ENCODE measurements around the gene PHKB.

Gene PHKB

DNA sequence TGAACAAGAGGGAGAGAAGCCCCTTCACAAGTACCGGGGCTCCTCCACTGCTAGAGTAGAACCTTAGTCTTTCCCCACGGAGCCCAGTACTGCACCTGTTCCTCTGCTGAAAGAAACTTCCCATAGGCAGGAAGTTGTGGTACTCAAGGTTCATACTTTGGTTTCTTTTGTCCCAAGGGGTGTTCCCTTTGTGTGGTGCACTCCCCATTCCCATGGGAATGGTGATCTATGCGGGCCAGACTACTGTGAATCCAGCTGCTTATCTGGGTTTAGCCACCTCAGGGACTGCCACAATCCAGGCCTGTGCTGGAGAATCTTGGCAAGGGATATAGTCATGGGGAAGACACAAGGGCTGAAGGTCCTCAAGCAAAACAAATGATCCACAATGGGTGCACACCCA is 110.6 kb downstream of the PHKB start:
- Histone ChIP-seq H3K4me1 (peaks cover 10 to 61% (median 43%) of the 10 kb centered on the region in 10 experiments), H3K9ac (no peak overlapping the region), H3K36me3 (peaks cover 23 to 62% (median 41%) of the 10 kb centered on the region in 11 experiments; a peak in 21 of 22 replicates), H3K9me3 (replicated peaks in 1 of 11) (peaks cover 4 to 62% (median 29%) of the 10 kb centered on the region in 11 experiments; a peak in 19 of 22 replicates), H3K27me3 (no peaks in the 10 kb centered on the region), H3K27ac (peak overlapping the region in 5 of 11 experiments; percentile 2 to 25 (median 14); a peak in 2 of 22 replicates), H3K4me3 (no peak overlapping the region), H4K20me1 (no peaks in the 10 kb centered on the region; a peak in 1 of 22 replicates), H3K4me2 (peak overlapping the region in 10 of 11 experiments; percentile 14 to 60 (median 36); a peak in 16 of 22 replicates)
- TF ChIP-seq Cebpa-rat (IDR thresholded peaks at IDR 0.05), result no peak

GRCh38 chr16:47574091-47575054 is 113.2 kb downstream of the PHKB start:
- H3K4me2 ChIP-seq, result peak overlapping the region in 7 of 11 experiments; percentile 1 to 42 (median 11); a peak in 7 of 22 replicates
- H3K9me3 ChIP-seq (replicated peaks in 1 of 11), result peaks cover 0 to 44% (median 22%) of the 10 kb centered on the region in 11 experiments; a peak in 18 of 22 replicates
- H3K27ac ChIP-seq, result peak overlapping the region in 2 of 11 experiments; percentile 12 to 28; a peak in 2 of 22 replicates
- H3K9ac ChIP-seq, result no peak overlapping the region
- H3K4me1 ChIP-seq, result peaks cover 10 to 34% (median 24%) of the 10 kb centered on the region in 10 experiments
- no peaks in the 10 kb centered on the region; a peak in 1 of 22 replicates for H4K20me1 ChIP-seq
- no peaks in the 10 kb centered on the region for H3K27me3 ChIP-seq
- no peak for TF ChIP-seq Cebpa-rat (IDR thresholded peaks at IDR 0.05)
- no peak overlapping the region for H3K4me3 ChIP-seq
- peaks cover 23 to 56% (median 37%) of the 10 kb centered on the region in 11 experiments for H3K36me3 ChIP-seq

DNA sequence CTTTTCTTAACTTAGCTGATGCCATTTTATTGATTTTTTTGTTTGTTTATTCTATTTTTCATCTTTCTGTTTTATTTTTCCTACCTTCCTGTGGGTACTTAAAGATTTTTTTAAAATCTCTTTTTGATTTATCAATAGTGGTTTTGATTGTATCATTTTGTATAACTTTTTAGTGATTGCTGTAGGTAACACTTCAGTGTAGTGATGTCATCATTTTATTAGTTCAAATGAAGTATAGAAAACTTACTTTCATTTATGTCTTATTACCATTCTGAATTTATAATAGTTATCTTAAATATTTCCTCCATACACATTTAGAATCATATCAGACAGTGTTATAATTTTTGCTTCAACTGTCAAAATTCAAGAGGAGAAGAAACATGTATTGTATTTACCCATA is 115.9 kb downstream of the PHKB start:
- Histone ChIP-seq H3K9ac (no peak overlapping the region), H3K4me2 (no peak overlapping the region), H3K27ac (no peak overlapping the region), H3K27me3 (no peaks in the 10 kb centered on the region), H4K20me1 (no peaks in the 10 kb centered on the region), H3K36me3 (peaks cover 17 to 47% (median 35%) of the 10 kb centered on the region in 11 experiments), H3K4me3 (no peak overlapping the region), H3K4me1 (peaks cover 0 to 23% (median 16%) of the 10 kb centered on the region in 10 experiments; a peak in 14 of 20 replicates), H3K9me3 (replicated peaks in 1 of 11) (peaks cover 0 to 24% (median 9%) of the 10 kb centered on the region in 11 experiments; a peak in 11 of 22 replicates)
- no peak for TF ChIP-seq Cebpa-rat (IDR thresholded peaks at IDR 0.05)

- Histone ChIP-seq H4K20me1 (no peaks in the 10 kb centered on the region), H3K9ac (no peak overlapping the region), H3K27ac (no peak overlapping the region), H3K9me3 (replicated peaks in 1 of 11) (peaks cover 0 to 16% (median 8%) of the 10 kb centered on the region in 11 experiments; a peak in 10 of 22 replicates), H3K4me2 (no peak overlapping the region), H3K27me3 (no peaks in the 10 kb centered on the region), H3K36me3 (peaks cover 8 to 44% (median 29%) of the 10 kb centered on the region in 11 experiments; a peak in 21 of 22 replicates), H3K4me1 (peaks cover 0 to 21% (median 15%) of the 10 kb centered on the region in 10 experiments; a peak in 13 of 20 replicates), H3K4me3 (no peak overlapping the region)
- TF ChIP-seq Cebpa-rat (IDR thresholded peaks at IDR 0.05), result no peak
These were observed 116.9 kb downstream of the PHKB start for GRCh38 chr16:47578033-47578432.

GRCh38 chr16:47578573-47578972 is 117.4 kb downstream of the PHKB start:
- peaks cover 8 to 44% (median 27%) of the 10 kb centered on the region in 11 experiments; a peak in 20 of 22 replicates for H3K36me3 ChIP-seq
- peaks cover 0 to 18% (median 11%) of the 10 kb centered on the region in 10 experiments; a peak in 13 of 20 replicates for H3K4me1 ChIP-seq
- H3K27me3 ChIP-seq, result no peaks in the 10 kb centered on the region
- no peak for TF ChIP-seq Cebpa-rat (IDR thresholded peaks at IDR 0.05)
- no peak overlapping the region for H3K9ac ChIP-seq
- H3K27ac ChIP-seq, result no peak overlapping the region
- H3K9me3 ChIP-seq (replicated peaks in 1 of 11), result peaks cover 0 to 10% (median 5%) of the 10 kb centered on the region in 11 experiments; a peak in 9 of 22 replicates
- H3K4me3 ChIP-seq, result no peak overlapping the region
- no peaks in the 10 kb centered on the region for H4K20me1 ChIP-seq
- H3K4me2 ChIP-seq, result no peak overlapping the region

- no peak overlapping the region for H3K27ac ChIP-seq
- H3K4me3 ChIP-seq, result no peak overlapping the region
- no peaks in the 10 kb centered on the region for H3K27me3 ChIP-seq
- no peaks in the 10 kb centered on the region for H3K9me3 ChIP-seq (replicated peaks in 1 of 11)
- no peaks in the 10 kb centered on the region for H4K20me1 ChIP-seq
- TF ChIP-seq Cebpa-rat (IDR thresholded peaks at IDR 0.05), result no peak
- H3K4me1 ChIP-seq, result peaks cover 0 to 10% (median 0%) of the 10 kb centered on the region in 10 experiments; a peak in 1 of 20 replicates
- no peak overlapping the region for H3K4me2 ChIP-seq
- H3K9ac ChIP-seq, result no peak overlapping the region
- peaks cover 8 to 36% (median 19%) of the 10 kb centered on the region in 11 experiments; a peak in 19 of 22 replicates for H3K36me3 ChIP-seq
These were observed 120.0 kb downstream of the PHKB start for GRCh38 chr16:47581114-47581513.

GRCh38 chr16:47584464-47585225 is 123.5 kb downstream of the PHKB start:
- H3K27ac ChIP-seq, result no peak overlapping the region
- TF ChIP-seq Cebpa-rat (IDR thresholded peaks at IDR 0.05), result no peak
- no peak overlapping the region for H3K4me2 ChIP-seq
- no peak overlapping the region for H3K9ac ChIP-seq
- H3K9me3 ChIP-seq (replicated peaks in 1 of 11), result no peaks in the 10 kb centered on the region
- H3K4me1 ChIP-seq, result peaks cover 0 to 10% (median 0%) of the 10 kb centered on the region in 10 experiments; a peak in 1 of 20 replicates
- H3K36me3 ChIP-seq, result peaks cover 24 to 58% (median 32%) of the 10 kb centered on the region in 11 experiments
- no peaks in the 10 kb centered on the region for H3K27me3 ChIP-seq
- H3K4me3 ChIP-seq, result no peak overlapping the region
- H4K20me1 ChIP-seq, result no peaks in the 10 kb centered on the region

DNA sequence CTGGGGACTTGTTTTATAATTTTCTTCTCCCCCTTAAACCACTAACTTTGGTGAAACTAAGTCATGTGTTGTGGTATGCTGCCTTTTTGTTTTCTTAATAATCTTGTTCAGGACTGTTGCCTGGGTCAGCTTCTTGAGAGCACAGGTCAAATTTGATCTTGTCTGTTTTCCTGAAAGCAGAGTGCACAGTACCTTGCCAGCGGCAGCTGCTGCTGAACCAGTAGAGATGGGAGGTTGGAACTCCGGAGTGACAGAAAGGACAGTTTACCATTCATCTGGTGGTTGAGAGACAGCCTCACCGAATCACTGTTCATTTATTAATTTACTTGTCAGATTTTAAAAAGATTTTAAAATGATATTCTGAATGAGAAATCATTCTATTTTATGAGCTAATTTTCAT is 125.0 kb downstream of the PHKB start:
- Histone ChIP-seq H3K9ac (no peak overlapping the region), H3K27ac (no peak overlapping the region), H3K27me3 (no peaks in the 10 kb centered on the region), H4K20me1 (no peaks in the 10 kb centered on the region), H3K36me3 (peaks cover 36 to 70% (median 43%) of the 10 kb centered on the region in 11 experiments), H3K4me3 (no peak overlapping the region), H3K4me2 (no peak overlapping the region), H3K4me1 (peaks cover 0 to 10% (median 0%) of the 10 kb centered on the region in 10 experiments; a peak in 2 of 20 replicates), H3K9me3 (replicated peaks in 1 of 11) (no peaks in the 10 kb centered on the region)
- TF ChIP-seq Cebpa-rat (IDR thresholded peaks at IDR 0.05), result no peak
